Esophagus (tissue), 2 donors: ENCODE measurements around the gene ENOX1. TPM values are rescaled to one million over a fixed set of nuclear protein-coding genes. Genes with fewer than 3 reads are reported as not detected.

Source experiments
- H3K27ac ChIP-seq, 2 donors: one replicate each; pipeline ENCODE4 v1.5.1; 2013; ENCODE audit warnings: low read depth in 2 of 2, mild to moderate bottlenecking in 2 of 2, inconsistent platforms in 1 of 2, low read length in 1 of 2, moderate library complexity in 1 of 2
- H3K27me3 ChIP-seq, 2 donors: one replicate each; pipeline ENCODE4 v1.6.1; 2013; ENCODE audit warnings: low read length in 2 of 2, control low read depth in 1 of 2, mild to moderate bottlenecking in 1 of 2; ENCODE audit not compliant: insufficient read depth in 2 of 2, control insufficient read depth in 1 of 2
- H3K36me3 ChIP-seq, 2 donors: one replicate each; pipeline ENCODE4 v1.6.1; 2013; ENCODE audit warnings: low read length in 1 of 2; ENCODE audit not compliant: control insufficient read depth in 2 of 2, insufficient read depth in 2 of 2
- H3K4me1 ChIP-seq, 2 donors: one replicate each; pipeline ENCODE4 v1.6.1; 2013; ENCODE audit warnings: low read length in 1 of 2; ENCODE audit not compliant: control insufficient read depth in 2 of 2, insufficient read depth in 2 of 2
- H3K4me3 ChIP-seq, 2 donors: one replicate each; pipeline ENCODE4 v1.5.1; 2013; ENCODE audit warnings: low read length in 2 of 2, mild to moderate bottlenecking in 2 of 2, low read depth in 1 of 2, moderate library complexity in 1 of 2
- H3K9me3 ChIP-seq, 2 donors: one replicate each; pipeline ENCODE4 v1.6.1; 2013; ENCODE audit warnings: mild to moderate bottlenecking in 2 of 2, low read depth in 1 of 2, low read length in 1 of 2, moderate library complexity in 1 of 2; ENCODE audit not compliant: control insufficient read depth in 2 of 2, insufficient read depth in 1 of 2
- WGBS, 2 donors: extraction: QIAGEN DNeasy Blood & Tissue Kit; methylation state at CpG; one replicate each; pipeline ENCODE4 v1.1.7; 2013; 5-methylcytosine and 5-hydroxymethylcytosine counted together
- polyA plus RNA-seq, 2 donors: library from polyadenylated mRNA; stranded (reverse); fragments of 200-250 nt; gene quantifications; one replicate each; pipeline ENCODE4 v1.2.3, GENCODE V29; 2013
- donor health status: healthy with polysubstance abuse.
- donor health status: Bipolar disorder and iron deficiency.

ENOX1 gene
- polyA plus RNA-seq, 2 donors, result 0.10 to 0.29 TPM

DNA sequence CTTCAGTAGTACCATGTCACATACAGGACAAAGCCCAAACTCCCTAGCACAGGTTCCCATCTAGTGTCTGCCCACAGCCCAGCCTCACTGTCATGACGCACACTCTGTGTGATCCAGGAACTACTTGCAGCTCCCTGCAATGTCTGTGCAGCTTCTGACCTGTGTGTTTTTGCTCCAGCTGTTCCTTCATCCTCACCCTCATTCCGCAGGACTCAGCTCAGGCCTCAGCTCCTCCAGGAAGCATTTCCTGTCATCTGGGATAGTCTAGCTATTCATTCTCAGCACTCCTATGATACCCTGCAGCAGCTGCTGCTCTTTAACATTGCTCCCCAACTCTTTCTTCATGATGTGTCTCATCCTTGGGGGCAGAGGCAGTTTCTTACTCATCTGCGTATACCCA lies 56.1 kb downstream of the ENOX1 start:
- Histone ChIP-seq H3K4me3 (no peak overlapping the region), H3K4me1 (no peaks in the 10 kb centered on the region), H3K27me3 (no peaks in the 10 kb centered on the region), H3K36me3 (no peaks in the 10 kb centered on the region), H3K27ac (no peak overlapping the region), H3K9me3 (no peaks in the 10 kb centered on the region)
- WGBS, 2 donors, result 64 to 69% methylated on average over 3 of the region's 3 CpGs

DNA sequence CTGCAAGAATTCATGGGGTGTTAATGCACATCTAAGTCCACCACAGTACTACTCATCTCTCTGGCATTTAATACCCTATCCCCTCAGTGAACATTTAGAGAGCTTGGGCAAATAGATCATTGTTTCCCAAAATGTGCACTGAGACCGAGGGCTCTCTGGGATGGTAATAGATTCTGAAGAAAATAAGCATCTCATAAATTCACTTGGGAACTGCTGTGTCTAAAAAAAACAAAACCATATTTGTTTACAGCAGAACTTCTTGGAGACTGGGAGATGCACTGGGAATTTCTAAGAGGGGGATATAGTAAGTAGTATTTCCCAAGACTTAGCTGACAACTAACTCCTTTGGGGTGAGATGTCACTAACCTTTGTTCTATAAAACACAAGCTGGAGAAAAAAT lies 58.4 kb downstream of the ENOX1 start:
- Histone ChIP-seq H3K36me3 (no peaks in the 10 kb centered on the region), H3K27me3 (no peaks in the 10 kb centered on the region), H3K4me3 (no peak overlapping the region), H3K9me3 (no peaks in the 10 kb centered on the region), H3K27ac (no peak overlapping the region), H3K4me1 (no peaks in the 10 kb centered on the region)
- WGBS, 2 donors, result 72 to 82% methylated on average over 1 of the region's 1 CpG

DNA sequence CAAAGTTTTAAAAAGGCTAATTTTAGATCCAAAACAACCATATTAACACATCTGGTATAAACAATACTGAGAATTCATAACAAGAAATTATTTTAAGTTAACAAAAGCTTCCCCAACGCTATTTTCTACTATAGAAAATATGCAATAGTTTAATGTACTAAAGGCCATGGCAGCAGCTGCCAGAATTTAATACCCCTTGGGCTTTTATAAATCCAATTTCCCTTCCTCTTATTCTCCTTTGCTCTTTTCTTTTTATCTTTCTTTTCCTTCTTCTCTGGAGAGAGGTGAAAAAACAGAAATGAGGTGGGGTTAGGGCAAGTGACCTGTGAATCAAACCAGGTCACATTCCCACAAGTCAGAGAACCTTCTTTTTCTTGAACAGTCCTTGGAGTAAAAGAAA lies 58.9 kb downstream of the ENOX1 start:
- Histone ChIP-seq H3K4me1 (no peaks in the 10 kb centered on the region), H3K27ac (no peak overlapping the region), H3K36me3 (no peaks in the 10 kb centered on the region), H3K4me3 (no peak overlapping the region), H3K27me3 (no peaks in the 10 kb centered on the region), H3K9me3 (no peaks in the 10 kb centered on the region)
- WGBS, 2 donors, result 45 to 49% methylated on average over 1 of the region's 1 CpG

DNA sequence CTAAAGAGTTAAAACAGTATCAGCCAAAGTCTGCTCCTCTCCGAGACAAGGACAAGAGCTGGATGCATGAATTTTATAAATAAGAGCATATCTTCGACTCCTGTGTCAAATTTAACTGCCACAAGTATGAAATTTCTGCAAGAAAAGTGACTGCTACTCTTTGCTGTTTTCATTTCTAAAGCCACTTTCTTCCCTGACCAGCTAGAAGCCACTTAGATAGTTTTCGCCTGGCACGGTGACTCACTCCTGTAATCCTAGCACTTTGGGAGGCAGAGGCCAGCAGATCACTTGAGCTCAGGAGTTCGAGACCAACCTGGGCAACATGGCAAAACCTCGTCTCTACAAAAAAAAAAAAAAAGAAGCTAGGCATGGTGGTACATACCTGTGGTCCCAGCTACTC lies 61.3 kb downstream of the ENOX1 start:
- H3K4me3 ChIP-seq, result no peak overlapping the region
- no peaks in the 10 kb centered on the region for H3K27me3 ChIP-seq
- H3K4me1 ChIP-seq, result no peaks in the 10 kb centered on the region
- no peak overlapping the region for H3K27ac ChIP-seq
- H3K9me3 ChIP-seq, result no peaks in the 10 kb centered on the region
- WGBS, 2 donors, result 78 to 81% methylated on average over 6 of the region's 6 CpGs
- H3K36me3 ChIP-seq, result no peaks in the 10 kb centered on the region

DNA sequence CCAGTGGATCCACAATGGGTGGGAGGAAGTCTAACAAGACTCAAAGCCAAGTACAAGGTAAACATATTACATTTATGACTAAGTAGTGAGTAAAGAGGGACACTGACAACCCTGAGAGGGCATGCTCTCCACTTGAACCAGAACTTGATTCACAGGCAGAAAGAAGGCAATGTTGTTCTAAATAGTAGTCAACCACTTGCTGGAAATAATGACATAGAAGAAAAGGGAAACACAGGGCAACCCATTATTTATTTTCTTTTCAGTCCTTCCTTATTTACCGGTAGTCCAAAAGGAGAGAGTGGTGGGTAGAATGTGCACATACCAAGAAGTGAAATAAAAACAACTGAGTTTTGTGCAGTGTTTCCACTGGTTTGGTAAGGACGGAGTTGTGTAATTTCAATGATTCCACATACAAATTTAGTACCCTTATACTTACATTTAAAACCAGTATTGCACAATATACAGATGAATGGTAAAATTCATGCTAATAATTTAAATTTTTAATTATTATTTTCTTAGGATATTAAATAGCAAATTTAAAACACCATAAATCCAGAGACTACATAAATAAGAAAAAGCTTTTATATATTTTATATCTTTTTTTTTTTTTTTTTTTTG lies 65.9 kb downstream of the ENOX1 start:
- Histone ChIP-seq H3K27me3 (no peaks in the 10 kb centered on the region), H3K36me3 (no peaks in the 10 kb centered on the region)
- 44 to 47% methylated on average over 2 of the region's 2 CpGs for WGBS, 2 donors

DNA sequence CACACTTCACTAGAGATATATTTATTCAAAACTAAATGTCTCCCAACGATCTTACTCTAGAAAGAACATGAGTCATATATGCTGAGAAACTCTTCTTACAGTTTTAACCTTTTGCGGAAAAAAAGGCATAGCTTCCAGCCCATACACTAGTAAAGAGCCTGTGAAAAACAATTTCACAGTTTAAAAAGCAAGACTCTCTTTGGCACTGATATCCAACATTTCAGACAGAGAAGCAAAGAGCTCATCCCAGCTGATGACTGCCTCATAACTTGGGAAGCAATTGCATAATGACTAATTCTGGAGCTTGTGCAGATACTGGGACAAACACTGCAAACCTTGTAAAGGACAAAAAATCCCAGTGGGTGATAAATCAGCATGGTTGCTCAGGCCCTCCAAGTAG lies 88.0 kb downstream of the ENOX1 start:
- no peaks in the 10 kb centered on the region for H3K36me3 ChIP-seq
- H3K4me1 ChIP-seq, result no peaks in the 10 kb centered on the region
- peaks cover 0 to 2% of the 10 kb centered on the region in 2 donors for H3K9me3 ChIP-seq
- H3K27ac ChIP-seq, result no peak overlapping the region
- H3K27me3 ChIP-seq, result no peaks in the 10 kb centered on the region
- no peak overlapping the region for H3K4me3 ChIP-seq
- WGBS, 2 donors, result 41 to 46% methylated on average over 2 of the region's 2 CpGs

More for the DNA sequence above, 65.9 kb downstream of the ENOX1 start:
- no peaks in the 10 kb centered on the region for H3K4me1 ChIP-seq
- H3K4me3 ChIP-seq, result no peak overlapping the region
- H3K27ac ChIP-seq, result no peak overlapping the region
- H3K9me3 ChIP-seq, result no peaks in the 10 kb centered on the region

DNA sequence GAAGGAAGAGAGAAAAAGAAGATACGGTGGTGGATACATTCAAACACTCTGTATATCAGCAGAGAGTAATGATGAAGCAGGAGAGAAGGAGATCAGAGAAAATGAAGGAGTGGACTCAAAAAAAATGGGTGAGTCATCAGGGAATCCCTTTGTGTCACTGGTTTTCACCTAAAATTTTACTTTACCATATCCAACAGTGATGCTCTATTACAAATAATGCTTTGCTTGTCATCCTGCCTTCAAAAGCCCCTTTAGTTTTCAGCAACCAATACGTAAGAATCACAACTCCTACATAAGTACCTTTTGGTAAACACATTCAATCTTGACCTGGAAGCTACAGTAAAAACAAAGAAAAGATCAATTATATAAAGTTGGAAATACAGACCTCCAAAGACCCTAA lies 88.8 kb downstream of the ENOX1 start:
- Histone ChIP-seq H3K4me1 (no peaks in the 10 kb centered on the region), H3K36me3 (no peaks in the 10 kb centered on the region), H3K9me3 (peaks cover 0 to 2% of the 10 kb centered on the region in 2 donors), H3K27me3 (no peaks in the 10 kb centered on the region), H3K27ac (no peak overlapping the region), H3K4me3 (no peak overlapping the region)
- WGBS, 2 donors, result 65 to 67% methylated on average over 2 of the region's 2 CpGs

DNA sequence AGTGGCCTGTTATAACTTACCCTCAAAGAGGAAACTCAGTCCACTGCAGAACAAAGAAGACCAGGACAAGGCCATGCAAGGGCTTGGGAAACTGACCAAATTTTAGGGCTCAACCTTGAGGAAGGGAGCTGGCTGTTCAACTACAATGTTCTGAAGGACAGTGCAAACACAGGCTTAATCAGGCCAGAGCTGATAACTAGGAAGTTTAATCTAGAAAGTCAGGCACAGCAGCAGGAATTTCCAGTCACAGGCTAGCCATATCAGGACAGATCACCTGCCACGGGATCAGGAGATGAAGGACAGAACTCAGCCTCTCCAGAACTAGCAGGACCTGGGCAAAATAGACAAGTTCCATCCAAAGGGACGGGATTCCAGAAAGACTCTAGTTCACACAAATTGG lies 89.4 kb downstream of the ENOX1 start:
- Histone ChIP-seq H3K9me3 (peaks cover 0 to 2% of the 10 kb centered on the region in 2 donors), H3K27me3 (no peaks in the 10 kb centered on the region), H3K4me1 (no peaks in the 10 kb centered on the region), H3K27ac (no peak overlapping the region), H3K36me3 (no peaks in the 10 kb centered on the region), H3K4me3 (no peak overlapping the region)
- 63 to 80% methylated on average over 2 of the region's 2 CpGs for WGBS, 2 donors

DNA sequence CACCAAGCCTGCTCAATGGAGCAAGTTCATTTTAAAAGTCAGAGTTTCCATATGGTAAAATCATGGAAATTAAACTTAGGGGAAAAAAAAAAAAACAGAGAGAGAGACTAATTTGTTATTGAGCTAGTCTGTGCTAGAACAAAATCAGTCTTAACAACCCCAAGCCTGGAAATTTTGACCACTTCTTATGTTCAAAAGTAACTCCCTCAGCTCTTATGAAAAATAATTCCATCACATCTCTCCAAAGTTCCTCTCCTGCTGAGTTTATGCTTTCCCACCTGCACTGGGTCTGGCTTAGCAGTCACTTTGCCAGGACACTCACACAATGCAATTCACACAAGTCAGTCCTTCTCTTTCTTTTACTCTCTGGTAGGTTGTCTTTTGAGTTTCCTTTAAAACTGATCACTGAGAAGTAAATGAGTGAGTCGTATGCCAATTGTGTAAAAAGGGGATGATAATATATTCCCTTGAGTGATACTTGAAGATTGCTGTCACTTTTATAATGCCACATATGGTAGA lies 92.6 kb downstream of the ENOX1 start:
- Histone ChIP-seq H3K36me3 (no peaks in the 10 kb centered on the region), H3K27me3 (no peaks in the 10 kb centered on the region), H3K4me1 (no peaks in the 10 kb centered on the region), H3K9me3 (peaks cover 0 to 2% of the 10 kb centered on the region in 2 donors), H3K4me3 (no peak overlapping the region), H3K27ac (no peak overlapping the region)
- WGBS, 2 donors, result 75 to 85% methylated on average over 1 of the region's 1 CpG

DNA sequence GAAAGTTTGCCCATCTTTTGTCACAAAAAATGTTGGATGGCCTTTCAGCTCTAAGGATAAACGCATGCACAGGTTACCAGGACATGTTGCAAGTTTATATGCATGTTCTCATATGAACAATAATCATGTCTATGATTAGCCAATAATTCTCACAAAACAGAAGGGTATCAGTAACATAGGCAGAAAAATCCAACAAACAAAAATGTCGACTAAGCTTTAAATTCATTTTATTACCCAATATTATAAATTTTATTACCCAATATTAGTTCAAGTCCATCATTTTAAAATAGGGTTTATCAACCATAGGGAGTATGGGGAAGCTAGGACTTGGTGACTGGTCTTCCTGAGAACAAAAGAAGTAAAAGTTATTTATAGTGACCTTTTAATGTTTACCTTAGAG lies 93.1 kb downstream of the ENOX1 start:
- WGBS, 2 donors, result 57 to 65% methylated on average over 2 of the region's 2 CpGs
- H3K27me3 ChIP-seq, result no peaks in the 10 kb centered on the region
- no peaks in the 10 kb centered on the region for H3K4me1 ChIP-seq
- H3K4me3 ChIP-seq, result no peak overlapping the region
- no peaks in the 10 kb centered on the region for H3K36me3 ChIP-seq
- H3K9me3 ChIP-seq, result peaks cover 0 to 2% of the 10 kb centered on the region in 2 donors
- H3K27ac ChIP-seq, result no peak overlapping the region
